K562 (cell line): Measurements from ENCODE around the gene PAGE1. TPM values are rescaled to one million over a fixed set of nuclear protein-coding genes. Genes with fewer than 3 reads are reported as not detected.

ENCODE experiments used
- CEBPG ChIP-seq, 3 experiments: fragments of 200-800 bp in 1 of 3; sonication (Bioruptor generic) in 1 of 3; sonication (generic) in 1 of 3; formaldehyde crosslinking in 1 of 3; IDR thresholded peaks in 2 of 3; conservative IDR thresholded peaks in 1 of 3; 2 replicates each; pipeline versions ENCODE4 v1.6.1 to v1.8.0; 2016 to 2022; ENCODE audit warnings: missing compliant biosample characterization in 2 of 3, missing genetic modification characterization in 2 of 3, mild to moderate bottlenecking in 1 of 3, missing genetic modification reagents in 1 of 3
- DACH1 ChIP-seq: fragments of 450-650 bp; IDR thresholded peaks from 2 replicates; pipeline ENCODE4 v1.6.1; 2018; ENCODE audit not compliant: partially characterized antibody
- ELF2 ChIP-seq: fragments of 250-450 bp; sonication (Bioruptor Pico); IDR thresholded peaks from 2 replicates; pipeline ENCODE4 v1.5.0; 2021; ENCODE audit warnings: mild to moderate bottlenecking
- HMBOX1 ChIP-seq: sonication (generic); IDR thresholded peaks from 2 replicates; pipeline ENCODE4 v1.6.1; 2016
- KLF6 ChIP-seq: fragments of 250-450 bp; sonication (Bioruptor Pico); IDR thresholded peaks from 2 replicates; pipeline ENCODE4 v1.4.0; 2020; ENCODE audit warnings: mild to moderate bottlenecking, moderate library complexity, borderline replicate concordance
- MCM2 ChIP-seq: fragments of 450-650 bp; IDR thresholded peaks from 2 replicates; pipeline ENCODE4 v1.6.1; 2017; ENCODE audit warnings: low read depth, mild to moderate bottlenecking
- NFYB ChIP-seq: IDR thresholded peaks from 2 replicates; pipeline ENCODE4 v1.6.1; 2011; ENCODE audit warnings: mild to moderate bottlenecking, moderate library complexity; ENCODE audit not compliant: insufficient read length; ENCODE audit errors: extremely low read depth
- PRPF4 ChIP-seq: fragments of 200-400 bp; formaldehyde crosslinking; IDR thresholded peaks from one replicate; pipeline ENCODE4 v1.6.1; 2017; ENCODE audit warnings: low read length, low read depth, mild to moderate bottlenecking; ENCODE audit not compliant: insufficient read depth, poor library complexity, severe bottlenecking
- SMARCE1 ChIP-seq: fragments of 450-650 bp; IDR thresholded peaks from 2 replicates; pipeline ENCODE4 v1.7.1; 2016; ENCODE audit warnings: mild to moderate bottlenecking
- SP1 ChIP-seq: sonication (generic); formaldehyde crosslinking; IDR thresholded peaks from 2 replicates; pipeline ENCODE4 v1.8.1; 2022; ENCODE audit warnings: mild to moderate bottlenecking, missing genetic modification reagents
- ZFX ChIP-seq: sonication (generic); formaldehyde crosslinking; IDR thresholded peaks from 2 replicates; pipeline ENCODE4 v1.8.0; 2022; ENCODE audit warnings: mild to moderate bottlenecking, missing genetic modification reagents, moderate library complexity
- ZNF445 ChIP-seq: fragments of 250-450 bp; sonication (Bioruptor Pico); IDR thresholded peaks from 2 replicates; pipeline ENCODE4 v1.4.0; 2020; ENCODE audit warnings: low read depth, mild to moderate bottlenecking, moderate library complexity
- ZNF584 ChIP-seq: fragments of 200-800 bp; sonication (Bioruptor generic); IDR thresholded peaks from 2 replicates; pipeline ENCODE4 v1.6.1; 2016; ENCODE audit warnings: low read depth, mild to moderate bottlenecking, missing genetic modification characterization, missing compliant biosample characterization
- ZNF668 ChIP-seq: fragments of 250-450 bp; sonication (Bioruptor Pico); IDR thresholded peaks from 2 replicates; pipeline ENCODE4 v1.8.0; 2022; ENCODE audit warnings: mild to moderate bottlenecking, inconsistent platforms
- ZNF764 ChIP-seq: fragments of 250-450 bp; sonication (Bioruptor Pico); IDR thresholded peaks from 2 replicates; pipeline ENCODE4 v1.4.0; 2020; ENCODE audit warnings: low read depth, mild to moderate bottlenecking, moderate library complexity
- ZNF766 ChIP-seq: fragments of 200-800 bp; sonication (Bioruptor generic); conservative IDR thresholded peaks from 2 replicates; pipeline ENCODE4 v1.6.1; 2016; ENCODE audit warnings: missing genetic modification characterization, missing compliant biosample characterization
- polyA plus RNA-seq, 8 experiments: library from polyadenylated mRNA; depleted of rRNA in 4 of 8; stranded (reverse) in 5 of 8; unstranded in 3 of 8; fragments of >200 nt; fragmentation: Nextera tagmentation in 2 of 8; fragmentation: Illumina TruSeq in 1 of 8; extraction: Ambion mirVana in 2 of 8; extraction: Trizol in 1 of 8; gene quantifications; 2 replicates each; pipeline versions ENCODE4 v1.2.1 to v1.2.3, GENCODE V29; 2011 to 2014; ENCODE audit warnings: inconsistent platforms in 1 of 8, missing spikeins in 1 of 8
- total RNA-seq, 7 experiments: library from RNA; depleted of rRNA in 6 of 7; stranded (reverse); fragments of >200 nt in 6 of 7; fragmentation: Illumina TruSeq in 2 of 7; extraction: Trizol in 2 of 7; gene quantifications; 2 replicates each; pipeline versions ENCODE4 v1.2.1 to v1.2.3, GENCODE V29; 2011 to 2021; ENCODE audit warnings: low replicate concordance in 1 of 7
- TF ChIP-seq, protein P1 (sequence below), 2 experiments: fragments of 450-650 bp in 1 of 2; sonication (generic) in 1 of 2; formaldehyde crosslinking in 1 of 2; IDR thresholded peaks; 2 replicates each; pipeline versions ENCODE4 v1.7.1 to v1.9.0; 2016 to 2022; ENCODE audit warnings: inconsistent platforms in 1 of 2, mild to moderate bottlenecking in 1 of 2, missing genetic modification reagents in 1 of 2

Gene PAGE1
- total and polyA plus RNA-seq, 9 of the 15 experiments (the other 6 are each of a cell fraction or from before 2014, with no cell fraction given), result 43.5 to 520 (median 123) TPM

DNA sequence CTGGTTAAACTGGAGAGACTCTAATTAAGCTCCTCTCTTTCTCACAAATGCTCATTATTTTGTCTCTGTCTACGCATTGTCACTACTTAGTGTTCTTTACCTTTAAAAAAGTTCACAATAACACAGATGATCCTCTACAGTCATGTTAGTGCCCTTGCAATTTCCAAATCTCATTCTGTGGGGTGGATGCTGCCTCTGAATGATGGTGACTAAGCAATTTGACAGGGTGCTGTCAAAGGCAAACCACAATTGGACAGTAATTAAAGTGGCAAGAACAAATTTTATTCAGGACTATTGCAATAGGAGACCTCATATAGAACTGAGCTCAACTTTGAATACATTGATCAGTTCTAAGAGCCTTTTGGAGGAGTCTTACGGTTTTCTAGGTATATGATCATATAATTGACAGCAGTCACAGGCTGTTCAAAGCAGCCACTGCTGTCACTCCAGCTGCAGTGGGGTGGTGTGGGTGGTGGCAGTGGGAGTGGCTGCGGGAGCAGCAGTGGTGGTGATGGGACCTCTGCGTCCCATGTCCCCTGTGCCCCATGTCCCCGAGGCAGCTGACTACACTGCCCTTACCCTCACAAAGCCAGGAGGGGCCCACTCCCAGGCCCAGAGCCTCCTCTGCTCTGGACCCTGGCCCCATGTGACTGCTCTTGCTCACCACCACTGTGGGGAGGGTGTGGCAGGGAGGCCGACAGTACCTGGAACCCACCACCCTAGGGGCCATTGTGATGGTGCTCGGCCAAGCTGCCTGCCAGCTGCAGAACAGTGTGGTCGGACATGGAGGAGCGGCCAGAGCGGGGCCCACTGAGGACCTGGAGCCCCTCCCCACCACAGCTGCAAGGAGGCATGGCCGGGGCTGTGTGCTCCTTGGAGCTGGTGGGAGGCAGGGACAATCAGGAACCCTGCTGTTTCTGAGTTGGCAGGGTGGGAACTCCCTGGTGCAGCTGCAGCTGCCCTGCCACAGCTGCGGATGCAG, 30.4 kb upstream of the PAGE1 start (continued):
- no peak for TF ChIP-seq ZFX (CRISPR knock-in tag)
- TF ChIP-seq, protein P1, sequence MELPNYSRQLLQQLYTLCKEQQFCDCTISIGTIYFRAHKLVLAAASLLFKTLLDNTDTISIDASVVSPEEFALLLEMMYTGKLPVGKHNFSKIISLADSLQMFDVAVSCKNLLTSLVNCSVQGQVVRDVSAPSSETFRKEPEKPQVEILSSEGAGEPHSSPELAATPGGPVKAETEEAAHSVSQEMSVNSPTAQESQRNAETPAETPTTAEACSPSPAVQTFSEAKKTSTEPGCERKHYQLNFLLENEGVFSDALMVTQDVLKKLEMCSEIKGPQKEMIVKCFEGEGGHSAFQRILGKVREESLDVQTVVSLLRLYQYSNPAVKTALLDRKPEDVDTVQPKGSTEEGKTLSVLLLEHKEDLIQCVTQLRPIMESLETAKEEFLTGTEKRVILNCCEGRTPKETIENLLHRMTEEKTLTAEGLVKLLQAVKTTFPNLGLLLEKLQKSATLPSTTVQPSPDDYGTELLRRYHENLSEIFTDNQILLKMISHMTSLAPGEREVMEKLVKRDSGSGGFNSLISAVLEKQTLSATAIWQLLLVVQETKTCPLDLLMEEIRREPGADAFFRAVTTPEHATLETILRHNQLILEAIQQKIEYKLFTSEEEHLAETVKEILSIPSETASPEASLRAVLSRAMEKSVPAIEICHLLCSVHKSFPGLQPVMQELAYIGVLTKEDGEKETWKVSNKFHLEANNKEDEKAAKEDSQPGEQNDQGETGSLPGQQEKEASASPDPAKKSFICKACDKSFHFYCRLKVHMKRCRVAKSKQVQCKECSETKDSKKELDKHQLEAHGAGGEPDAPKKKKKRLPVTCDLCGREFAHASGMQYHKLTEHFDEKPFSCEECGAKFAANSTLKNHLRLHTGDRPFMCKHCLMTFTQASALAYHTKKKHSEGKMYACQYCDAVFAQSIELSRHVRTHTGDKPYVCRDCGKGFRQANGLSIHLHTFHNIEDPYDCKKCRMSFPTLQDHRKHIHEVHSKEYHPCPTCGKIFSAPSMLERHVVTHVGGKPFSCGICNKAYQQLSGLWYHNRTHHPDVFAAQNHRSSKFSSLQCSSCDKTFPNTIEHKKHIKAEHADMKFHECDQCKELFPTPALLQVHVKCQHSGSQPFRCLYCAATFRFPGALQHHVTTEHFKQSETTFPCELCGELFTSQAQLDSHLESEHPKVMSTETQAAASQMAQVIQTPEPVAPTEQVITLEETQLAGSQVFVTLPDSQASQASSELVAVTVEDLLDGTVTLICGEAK (IDR thresholded peaks at IDR 0.05), result no peak
- TF ChIP-seq, protein P1 (CRISPR knock-in tag; IDR thresholded peaks at IDR 0.05), result no peak
- TF ChIP-seq CEBPG (CRISPR knock-in tag; IDR thresholded peaks at IDR 0.05), result no peak
- TF ChIP-seq CEBPG (tag; conservative IDR thresholded peaks at IDR 0.05 in 1 of 2, IDR thresholded peaks at IDR 0.05 in 1 of 2), result no peak
- no peak for TF ChIP-seq SMARCE1
- no peak for TF ChIP-seq SP1 (CRISPR knock-in tag)
- no peak for TF ChIP-seq ZNF766
- no peak for TF ChIP-seq ZNF668
- TF ChIP-seq DACH1, result no peak
- TF ChIP-seq PRPF4, result no peak
- no peak for TF ChIP-seq NFYB
- TF ChIP-seq ZNF764, result no peak
- no peak for TF ChIP-seq ELF2 (CRISPR knock-in tag)
- TF ChIP-seq MCM2, result no peak
- no peak for TF ChIP-seq KLF6 (CRISPR knock-in tag)
- TF ChIP-seq ZNF584, result no peak
- TF ChIP-seq ZNF445, result no peak
- no peak for TF ChIP-seq HMBOX1
